GM18951 (cell line): Measurements from ENCODE around the gene POFUT1.
"Not testable (repeated sequence)": the region's sequence is repeated elsewhere in the genome, so short reads cannot be mapped to it uniquely, and the experiment has no call there.

Experiments
- POLR2A ChIP-seq: IDR thresholded peaks from 4 replicates; pipeline ENCODE4 v1.6.1; 2011; ENCODE audit warnings: mild to moderate bottlenecking; ENCODE audit not compliant: insufficient read length, insufficient read depth; ENCODE audit errors: extremely low read depth
- in situ Hi-C: fragments of 300-500 bp; cut with MboI; formaldehyde crosslinking; loops from one replicate; pipeline ENCODE4 v1.12.0; 2022; ENCODE audit warnings: low sequenced_read_pairs, mixed read lengths, inconsistent platforms; ENCODE audit not compliant: unreplicated experiment

The POFUT1 gene

GRCh38 chr20:32192698-32193097 lies 15.0 kb upstream of the POFUT1 start:
- in situ Hi-C loops, result no loop called here
- no peak for TF ChIP-seq POLR2A

- in situ Hi-C loops, result not testable (repeated sequence)
These were observed 14.3 kb upstream of the POFUT1 start for GRCh38 chr20:32193336-32193735.

GRCh38 chr20:32193996-32194395 lies 13.7 kb upstream of the POFUT1 start:
- TF ChIP-seq POLR2A, result no peak
- in situ Hi-C loops, result no loop called here

- in situ Hi-C loops, result no loop called here
- no peak for TF ChIP-seq POLR2A
These were observed 12.1 kb upstream of the POFUT1 start for GRCh38 chr20:32195581-32195980.

GRCh38 chr20:32196613-32197012 lies 11.1 kb upstream of the POFUT1 start:
- in situ Hi-C loops, result not testable (repeated sequence)

GRCh38 chr20:32197136-32197535 lies 10.5 kb upstream of the POFUT1 start:
- in situ Hi-C loops, result not testable (repeated sequence)

- in situ Hi-C loops, result no loop called here
- no peak for TF ChIP-seq POLR2A
These were observed 8.7 kb upstream of the POFUT1 start for GRCh38 chr20:32199006-32199405.

GRCh38 chr20:32201296-32201976 lies 6.2 kb upstream of the POFUT1 start:
- in situ Hi-C loops, result no loop called here
- no peak for TF ChIP-seq POLR2A

- in situ Hi-C loops, result no loop called here
- no peak for TF ChIP-seq POLR2A
These were observed 5.7 kb upstream of the POFUT1 start for GRCh38 chr20:32201977-32202363.

- in situ Hi-C loops, result no loop called here
- no peak for TF ChIP-seq POLR2A
These were observed 4.1 kb upstream of the POFUT1 start for GRCh38 chr20:32203356-32204204.

GRCh38 chr20:32204205-32205109 lies 3.2 kb upstream of the POFUT1 start:
- in situ Hi-C loops, result no loop called here
- no peak for TF ChIP-seq POLR2A

GRCh38 chr20:32205110-32205842 lies 2.4 kb upstream of the POFUT1 start:
- in situ Hi-C loops, result no loop called here
- no peak for TF ChIP-seq POLR2A
